B cell (primary cell): ENCODE data around the gene HDAC9. TPM values are rescaled to one million over a fixed set of nuclear protein-coding genes. Genes with fewer than 3 reads are reported as not detected.

Experiments used
- ATAC-seq: fragments of 200-7000 bp; cut with Tn5 transposase; one replicate; pipeline ENCODE4 v1.10.0; 2021; ENCODE audit warnings: low read depth, mild to moderate bottlenecking, moderate number of reproducible peaks, moderate library complexity
- CTCF ChIA-PET: fragments of 350-600 bp; sonication (Branson Sonifier 250); formaldehyde crosslinking; loops from one replicate; lab custom pipeline; 2021; ENCODE audit warnings: antibody characterized with exemption, inconsistent platforms; lab: Charles Lee
- POLR2A ChIA-PET: fragments of 350-600 bp; sonication (Branson Sonifier 250); formaldehyde crosslinking; loops from one replicate; lab custom pipeline; 2021; ENCODE audit warnings: antibody characterized with exemption; lab: Charles Lee
- DNase-seq: peaks from one replicate; pipeline ENCODE4 v3.0.0; 2013
- H2AFZ ChIP-seq: 2 replicates; pipeline ENCODE4 v1.6.1; 2012; ENCODE audit warnings: mild to moderate bottlenecking, low read depth, low read length; ENCODE audit not compliant: insufficient read depth, poor library complexity, severe bottlenecking
- H3K27ac ChIP-seq, 2 donors: 1 replicate in 1 of 2; 2 replicates in 1 of 2; pipeline ENCODE4 v1.5.1; 2012 to 2013; ENCODE audit warnings: low read length in 2 of 2, mild to moderate bottlenecking in 2 of 2, moderate library complexity in 1 of 2
- H3K27me3 ChIP-seq, 4 experiments: fragments of 200-600 bp in 1 of 4; sonication (generic) in 1 of 4; replicated peaks in 1 of 4; 1 replicate in 2 of 4; 2 replicates in 2 of 4; pipeline versions ENCODE4 v1.6.1 to v1.7.0; 2013 to 2016; ENCODE audit warnings: low read length in 3 of 4, mild to moderate bottlenecking in 2 of 4, mixed read lengths in 1 of 4, moderate library complexity in 1 of 4; ENCODE audit not compliant: insufficient read depth in 4 of 4, control insufficient read depth in 3 of 4; ENCODE audit errors: control extremely low read depth in 1 of 4
- H3K36me3 ChIP-seq, 2 experiments: replicated peaks in 1 of 2; 1 replicate in 1 of 2; 2 replicates in 1 of 2; pipeline versions ENCODE4 v1.6.1 to v1.7.1; 2013; ENCODE audit warnings: low read length in 1 of 2; ENCODE audit not compliant: insufficient read depth in 2 of 2, control insufficient read depth in 1 of 2; ENCODE audit errors: control extremely low read depth in 1 of 2, extremely low read depth in 1 of 2
- H3K4me1 ChIP-seq, 2 donors: fragments of 200-600 bp in 1 of 2; sonication (generic) in 1 of 2; 1 replicate in 1 of 2; 2 replicates in 1 of 2; pipeline versions ENCODE4 v1.5.1 to v1.6.1; 2013 to 2017; ENCODE audit warnings: low read length in 2 of 2; ENCODE audit not compliant: control insufficient read depth in 2 of 2, insufficient read depth in 2 of 2
- H3K4me2 ChIP-seq: replicated peaks from 2 replicates; pipeline ENCODE3; 2012; ENCODE audit warnings: mild to moderate bottlenecking, low read depth, low read length; ENCODE audit not compliant: poor library complexity, severe bottlenecking
- H3K4me3 ChIP-seq, 5 experiments: fragments of 200-600 bp in 1 of 5; sonication (generic) in 1 of 5; 1 replicate in 3 of 5; 2 replicates in 2 of 5; pipeline versions ENCODE4 v1.5.1 to v1.7.0; 2011 to 2016; ENCODE audit warnings: low read length in 4 of 5, mild to moderate bottlenecking in 4 of 5, low read depth in 2 of 5, control low read depth in 1 of 5, moderate library complexity in 1 of 5; ENCODE audit not compliant: insufficient read depth in 1 of 5; ENCODE audit errors: control extremely low read depth in 1 of 5, extremely low read depth in 1 of 5
- H3K79me2 ChIP-seq: fragments of 200-600 bp; sonication (generic); one replicate; pipeline ENCODE4 v1.6.0; 2016; ENCODE audit warnings: low read length; ENCODE audit not compliant: control insufficient read depth, insufficient read depth
- H3K9ac ChIP-seq: fragments of 200-600 bp; sonication (generic); 2 replicates; pipeline ENCODE4 v1.6.1; 2017; ENCODE audit warnings: mild to moderate bottlenecking, low read length, moderate library complexity
- H3K9me3 ChIP-seq, 3 donors: one replicate each; pipeline versions ENCODE4 v1.6.1 to v1.7.1; 2013; ENCODE audit warnings: low read length in 2 of 3; ENCODE audit not compliant: control insufficient read depth in 2 of 3, insufficient read depth in 1 of 3; ENCODE audit errors: control extremely low read depth in 1 of 3
- H4K20me1 ChIP-seq: 2 replicates; pipeline ENCODE4 v1.6.0; 2012; ENCODE audit warnings: mild to moderate bottlenecking, low read length; ENCODE audit not compliant: insufficient read depth, control insufficient read depth, poor library complexity, severe bottlenecking
- H3K27ac Mint-ChIP-seq: one replicate; pipeline ENCODE4 v1.8.0; 2021; ENCODE audit warnings: mixed read lengths
- H3K27me3 Mint-ChIP-seq: one replicate; pipeline ENCODE4 v1.8.0; 2021; ENCODE audit warnings: mixed read lengths
- H3K4me1 Mint-ChIP-seq: one replicate; pipeline ENCODE4 v1.8.0; 2021; ENCODE audit warnings: mixed read lengths
- H3K4me3 Mint-ChIP-seq: one replicate; pipeline ENCODE4 v1.8.0; 2021; ENCODE audit warnings: mixed read lengths
- H3K9me3 Mint-ChIP-seq: one replicate; pipeline ENCODE4 v1.8.0; 2022; ENCODE audit warnings: mixed read lengths; ENCODE audit not compliant: insufficient read depth
- EZH2 ChIP-seq: IDR thresholded peaks from 2 replicates; pipeline ENCODE4 v1.6.1; 2012; ENCODE audit warnings: borderline replicate concordance, low read depth, mild to moderate bottlenecking, moderate library complexity, low read length; ENCODE audit not compliant: insufficient read depth, poor library complexity, severe bottlenecking
- WGBS: methylation state at CpG from one replicate; pipeline ENCODE4 v1.1.5; 2013; ENCODE audit warnings: missing lambda C conversion rate; ENCODE audit not compliant: insufficient coverage; 5-methylcytosine and 5-hydroxymethylcytosine counted together
- intact Hi-C: fragments of 100-400 bp; cut with micrococcal nuclease; formaldehyde crosslinking; loops from one replicate; pipeline ENCODE4 v1.10.0; 2022
- polyA plus RNA-seq: library from polyadenylated mRNA; depleted of rRNA; stranded (reverse); fragments of >200 nt; gene quantifications from 2 replicates; pipeline ENCODE4 v1.2.3, GENCODE V29; 2012
- total RNA-seq, 2 donors: library from RNA; stranded (reverse); fragments of 120-200 nt in 1 of 2; gene quantifications; 1 replicate in 1 of 2; 2 replicates in 1 of 2; pipeline versions ENCODE4 v1.2.3 to v1.2.4, GENCODE V29; 2013 to 2022
- TF ChIP-seq, protein P1 (sequence below): fragments of 200-600 bp; IDR thresholded peaks from one replicate; pipeline ENCODE4 v1.8.0; 2022; ENCODE audit warnings: antibody characterized with exemption, mild to moderate bottlenecking

The HDAC9 gene
- total and polyA plus RNA-seq, 2 donors (not counting 1 experiment from before 2014, with no cell fraction given) = 49.1 to 64.8 TPM

DNA sequence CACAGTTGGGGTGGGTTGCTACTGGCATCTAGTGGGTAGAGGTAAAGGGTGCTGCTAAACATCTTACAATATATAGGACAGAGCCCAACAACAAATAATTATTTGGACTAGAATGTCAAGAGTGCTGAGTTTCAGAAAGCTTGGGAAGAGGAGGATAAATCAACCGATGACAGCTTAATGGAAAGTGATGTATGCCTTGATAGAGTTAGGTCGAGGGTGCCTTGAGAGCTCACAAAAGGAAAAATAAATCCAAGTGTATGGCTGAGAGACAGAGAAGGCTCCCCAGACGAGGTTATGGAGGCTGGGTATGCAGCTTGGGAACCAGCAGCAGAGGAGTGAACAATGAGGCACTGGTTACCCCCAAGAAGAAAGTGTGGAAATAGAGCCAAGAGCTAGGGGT, 211.1 kb downstream of the HDAC9 start:
- Histone ChIP-seq H3K4me2 (no peak overlapping the region), H3K79me2 (no peaks in the 10 kb centered on the region), H3K27me3 (no peaks in the 10 kb centered on the region), H3K4me1 (no peaks in the 10 kb centered on the region), H3K36me3 (no peaks in the 10 kb centered on the region), H2AFZ (no peak overlapping the region), H4K20me1 (no peaks in the 10 kb centered on the region), H3K9ac (no peak overlapping the region), H3K4me3 (no peak overlapping the region), H3K9me3 (no peaks in the 10 kb centered on the region), H3K27ac (no peak overlapping the region)
- H3K4me1 Mint-ChIP-seq = peaks cover 9% of the 10 kb centered on the region
- H3K27ac Mint-ChIP-seq = no peak overlapping the region
- H3K27me3 Mint-ChIP-seq = no peaks in the 10 kb centered on the region
- DNase-seq (no peak), ATAC-seq (no peak)
- intact Hi-C loops = no loop called here
- TF ChIP-seq, protein P1, sequence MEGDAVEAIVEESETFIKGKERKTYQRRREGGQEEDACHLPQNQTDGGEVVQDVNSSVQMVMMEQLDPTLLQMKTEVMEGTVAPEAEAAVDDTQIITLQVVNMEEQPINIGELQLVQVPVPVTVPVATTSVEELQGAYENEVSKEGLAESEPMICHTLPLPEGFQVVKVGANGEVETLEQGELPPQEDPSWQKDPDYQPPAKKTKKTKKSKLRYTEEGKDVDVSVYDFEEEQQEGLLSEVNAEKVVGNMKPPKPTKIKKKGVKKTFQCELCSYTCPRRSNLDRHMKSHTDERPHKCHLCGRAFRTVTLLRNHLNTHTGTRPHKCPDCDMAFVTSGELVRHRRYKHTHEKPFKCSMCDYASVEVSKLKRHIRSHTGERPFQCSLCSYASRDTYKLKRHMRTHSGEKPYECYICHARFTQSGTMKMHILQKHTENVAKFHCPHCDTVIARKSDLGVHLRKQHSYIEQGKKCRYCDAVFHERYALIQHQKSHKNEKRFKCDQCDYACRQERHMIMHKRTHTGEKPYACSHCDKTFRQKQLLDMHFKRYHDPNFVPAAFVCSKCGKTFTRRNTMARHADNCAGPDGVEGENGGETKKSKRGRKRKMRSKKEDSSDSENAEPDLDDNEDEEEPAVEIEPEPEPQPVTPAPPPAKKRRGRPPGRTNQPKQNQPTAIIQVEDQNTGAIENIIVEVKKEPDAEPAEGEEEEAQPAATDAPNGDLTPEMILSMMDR = no peak
- no peak for TF ChIP-seq EZH2
- ChIA-PET POLR2A (no interaction called here), CTCF (no interaction called here)
- no peak overlapping the region for H3K4me3 Mint-ChIP-seq
- WGBS = 85% methylated on average over 3 of the region's 3 CpGs
- H3K9me3 Mint-ChIP-seq = no peaks in the 10 kb centered on the region

DNA sequence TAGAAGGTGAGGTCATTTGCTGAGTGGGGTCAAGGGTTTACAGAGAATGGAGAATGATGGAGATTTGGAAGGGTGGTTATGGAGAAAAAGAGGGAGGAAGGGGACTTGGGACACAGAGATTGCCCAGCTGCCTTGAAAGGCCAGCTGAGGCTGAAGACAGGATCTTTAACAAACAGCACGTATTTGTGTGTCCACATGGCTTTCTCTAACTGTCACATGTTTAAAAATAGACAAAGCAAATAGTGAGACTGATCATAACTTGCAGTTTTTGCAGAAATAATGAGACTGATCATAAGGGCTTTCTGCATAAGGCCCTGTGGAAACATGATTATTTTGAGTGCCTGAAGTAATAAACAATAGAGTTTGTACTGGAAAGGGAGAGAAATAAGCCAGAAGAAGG, 212.7 kb downstream of the HDAC9 start:
- no peaks in the 10 kb centered on the region for H3K27me3 ChIP-seq
- H3K4me3 Mint-ChIP-seq = no peak overlapping the region
- H3K79me2 ChIP-seq = no peaks in the 10 kb centered on the region
- peaks cover 9% of the 10 kb centered on the region for H3K4me1 Mint-ChIP-seq
- no peak overlapping the region for H3K9ac ChIP-seq
- no peaks in the 10 kb centered on the region for H3K9me3 Mint-ChIP-seq
- DNase-seq = no peak
- no peak overlapping the region for H3K4me3 ChIP-seq
- H3K4me1 ChIP-seq = no peaks in the 10 kb centered on the region
- no peaks in the 10 kb centered on the region for H3K36me3 ChIP-seq
- no peaks in the 10 kb centered on the region for H3K9me3 ChIP-seq
- ChIA-PET POLR2A (no interaction called here), CTCF (no interaction called here)
- H3K4me2 ChIP-seq = no peak overlapping the region
- no peak overlapping the region for H2AFZ ChIP-seq
- no peak for ATAC-seq
- no peak overlapping the region for H3K27ac Mint-ChIP-seq
- intact Hi-C loops = no loop called here
- WGBS = no CpG with 5 or more reads among the region's 1 CpG
- H3K27me3 Mint-ChIP-seq = no peaks in the 10 kb centered on the region
- H4K20me1 ChIP-seq = no peaks in the 10 kb centered on the region
- TF ChIP-seq, protein P1 = no peak
- TF ChIP-seq EZH2 = no peak
- no peak overlapping the region for H3K27ac ChIP-seq
